ENCODE data around the gene SLC6A2.

GRCh38 chr16:55663225-55663624 is 7.4 kb downstream of the SLC6A2 start:
- TF ChIP-seq ZNF317 (CRISPR knock-in tag; IDR thresholded peaks at IDR 0.05) (no peak), MAX (IDR thresholded peaks at IDR 0.05) (no peak), CREBL2 (CRISPR knock-in tag; IDR thresholded peaks at IDR 0.05; ENCODE audit: borderline replicate concordance) (no peak), MTA3 (CRISPR knock-in tag; IDR thresholded peaks at IDR 0.05) (no peak), BRD4 (CRISPR knock-in tag; IDR thresholded peaks at IDR 0.05) (no peak)
